Raji (cell line): ENCODE measurements around the gene KNTC1.

Experiments used
- POLR2A ChIP-seq: IDR thresholded peaks from 2 replicates; pipeline ENCODE4 v1.6.1; 2011; ENCODE audit warnings: low read depth, low read length, control low read depth; ENCODE audit not compliant: insufficient read depth

The KNTC1 gene

DNA sequence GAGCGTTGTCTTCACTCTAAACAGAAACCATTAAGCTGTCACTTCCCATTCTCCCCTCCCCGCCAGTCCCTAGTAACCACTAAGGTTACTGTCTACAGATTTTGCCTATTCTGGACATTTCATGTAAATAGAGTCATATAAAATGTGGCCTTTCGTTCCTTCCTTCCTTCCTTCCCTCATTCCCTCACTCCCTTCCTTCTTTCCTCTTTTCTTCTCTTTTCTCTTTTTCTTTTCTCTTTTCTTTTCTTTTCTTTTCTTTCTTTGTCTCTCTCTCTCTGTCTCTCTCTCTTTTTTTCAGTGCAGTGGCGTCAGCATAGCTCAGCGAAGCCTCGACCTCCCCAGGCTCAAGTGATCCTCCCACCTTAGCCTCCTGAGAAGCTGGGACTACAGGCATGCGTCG, 138.3 kb downstream of the KNTC1 start:
- TF ChIP-seq POLR2A = no peak

DNA sequence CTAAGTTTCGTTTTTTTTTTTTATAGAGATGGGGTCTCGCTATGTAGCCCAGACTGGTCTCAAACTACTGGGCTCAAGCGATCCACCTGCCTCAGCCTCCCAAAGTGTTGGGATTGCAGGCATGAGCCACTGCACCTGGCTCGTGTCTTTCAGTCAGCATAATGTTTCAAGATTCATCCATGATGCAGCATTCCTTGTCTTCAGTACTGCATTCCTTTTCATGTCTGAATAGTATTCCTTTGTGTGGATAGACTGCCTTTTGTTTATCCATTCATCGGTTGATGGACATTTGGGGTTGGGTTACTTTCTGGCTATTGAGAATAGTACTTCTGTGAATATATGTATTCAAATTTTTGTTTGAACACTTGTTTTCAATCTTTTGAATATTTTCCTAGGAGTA, 138.7 kb downstream of the KNTC1 start:
- TF ChIP-seq POLR2A = no peak

DNA sequence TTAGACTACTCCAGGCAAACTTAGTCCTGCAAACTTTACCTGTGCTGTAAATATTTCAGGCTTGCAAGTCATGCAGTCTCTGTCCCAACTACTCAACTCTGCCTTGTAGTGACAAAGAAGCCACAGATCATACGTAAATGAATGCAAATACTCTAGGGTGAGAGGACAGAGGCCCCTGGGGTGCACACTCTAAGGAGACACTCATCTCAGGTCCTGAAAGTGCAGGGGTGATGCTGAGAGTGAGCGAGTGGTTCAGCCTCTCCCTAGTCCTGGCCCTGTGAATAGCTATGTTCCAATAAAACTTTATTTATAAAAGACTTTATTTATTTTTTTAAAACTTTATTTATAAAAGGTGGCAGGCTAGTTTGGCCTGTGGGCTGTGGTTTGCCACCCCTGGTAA, 141.2 kb downstream of the KNTC1 start:
- TF ChIP-seq POLR2A = no peak

DNA sequence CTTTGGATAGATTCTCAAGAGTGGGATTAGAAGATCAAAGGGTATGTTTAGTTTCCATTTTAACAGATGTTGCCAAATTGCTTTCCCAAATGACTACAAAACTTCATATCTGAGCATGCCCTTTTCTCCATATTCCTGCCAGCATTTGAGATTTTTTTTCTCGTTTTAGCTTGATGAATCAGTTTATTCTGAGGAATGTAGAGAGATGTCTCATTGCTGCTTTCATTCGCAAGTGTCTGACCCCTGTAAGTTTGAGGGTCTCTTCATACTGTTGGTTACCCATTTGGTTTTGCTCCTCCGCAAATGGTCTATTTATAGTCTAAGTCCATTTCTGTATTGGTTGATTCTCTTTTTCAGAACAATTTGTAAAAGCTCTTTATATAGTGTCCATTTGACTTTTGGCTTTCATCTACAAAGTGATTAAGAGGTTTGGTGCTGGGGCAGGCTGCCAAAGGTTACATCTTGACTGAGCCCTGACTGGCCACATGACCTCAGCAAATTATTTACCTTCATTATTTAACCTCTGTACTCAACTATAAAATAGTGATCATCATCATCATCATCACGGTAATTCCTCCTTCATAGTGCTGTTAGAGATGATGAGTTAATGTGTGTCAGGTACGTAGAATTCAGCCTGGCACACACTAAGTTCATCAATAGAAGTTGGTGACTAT, 142.5 kb downstream of the KNTC1 start:
- no peak for TF ChIP-seq POLR2A

DNA sequence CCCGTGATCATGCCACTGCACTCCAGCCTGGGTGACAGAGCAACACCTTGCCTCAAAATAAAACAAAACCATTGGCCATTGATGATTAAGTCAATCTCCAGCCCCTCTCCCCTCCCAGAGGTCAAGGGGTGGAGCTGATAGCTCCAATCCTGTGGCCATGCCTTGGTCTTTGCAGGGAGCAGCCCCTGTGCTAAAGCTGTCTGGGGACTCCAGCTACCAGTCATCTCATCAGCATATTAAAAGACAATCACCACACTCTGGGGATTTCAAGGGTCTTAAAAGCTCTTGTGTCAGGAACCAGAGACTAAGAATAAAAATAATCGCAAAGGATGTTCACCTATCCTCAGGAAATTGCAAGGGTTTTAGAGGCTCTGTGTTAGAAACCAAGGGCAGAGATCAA, 145.5 kb downstream of the KNTC1 start:
- TF ChIP-seq POLR2A = no peak
